AG09309 (cell line): ENCODE measurements around the gene GAS6.

Source experiments
- DNase-seq: peaks from one replicate; pipeline ENCODE4 v3.0.0-alpha.2; 2010; ENCODE audit warnings: low read depth
- H3K4me3 ChIP-seq: 2 replicates; pipeline ENCODE4 v1.5.1; 2011; ENCODE audit warnings: mild to moderate bottlenecking, low read depth, low read length, moderate library complexity; ENCODE audit not compliant: control insufficient read depth
- TF ChIP-seq, protein P1 (sequence below): IDR thresholded peaks from 2 replicates; pipeline ENCODE4 v1.5.1; 2011; ENCODE audit warnings: mild to moderate bottlenecking, low read depth, low read length, inconsistent platforms; ENCODE audit not compliant: insufficient read depth, control insufficient read depth; ENCODE audit errors: missing control alignments

Gene GAS6

DNA sequence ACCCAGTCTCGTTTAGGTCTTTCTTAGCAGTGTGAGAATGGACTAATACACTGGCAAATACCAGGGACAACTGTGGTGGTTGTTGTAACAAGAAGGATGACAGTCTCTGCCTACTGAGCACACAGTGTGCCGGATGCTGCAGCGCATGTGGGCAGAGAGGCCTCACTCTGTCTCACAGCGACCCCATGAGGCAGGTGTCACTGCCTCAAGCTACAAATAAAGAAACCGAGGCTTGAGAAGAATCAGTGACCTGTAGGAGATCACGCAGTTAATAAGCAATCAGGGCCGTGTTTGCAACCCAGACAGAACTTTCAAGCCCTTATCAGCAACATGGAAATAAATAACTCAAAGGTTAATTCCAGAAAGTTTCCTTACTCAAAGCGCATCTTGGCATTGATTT, 40.5 kb upstream of the GAS6 start:
- TF ChIP-seq, protein P1, sequence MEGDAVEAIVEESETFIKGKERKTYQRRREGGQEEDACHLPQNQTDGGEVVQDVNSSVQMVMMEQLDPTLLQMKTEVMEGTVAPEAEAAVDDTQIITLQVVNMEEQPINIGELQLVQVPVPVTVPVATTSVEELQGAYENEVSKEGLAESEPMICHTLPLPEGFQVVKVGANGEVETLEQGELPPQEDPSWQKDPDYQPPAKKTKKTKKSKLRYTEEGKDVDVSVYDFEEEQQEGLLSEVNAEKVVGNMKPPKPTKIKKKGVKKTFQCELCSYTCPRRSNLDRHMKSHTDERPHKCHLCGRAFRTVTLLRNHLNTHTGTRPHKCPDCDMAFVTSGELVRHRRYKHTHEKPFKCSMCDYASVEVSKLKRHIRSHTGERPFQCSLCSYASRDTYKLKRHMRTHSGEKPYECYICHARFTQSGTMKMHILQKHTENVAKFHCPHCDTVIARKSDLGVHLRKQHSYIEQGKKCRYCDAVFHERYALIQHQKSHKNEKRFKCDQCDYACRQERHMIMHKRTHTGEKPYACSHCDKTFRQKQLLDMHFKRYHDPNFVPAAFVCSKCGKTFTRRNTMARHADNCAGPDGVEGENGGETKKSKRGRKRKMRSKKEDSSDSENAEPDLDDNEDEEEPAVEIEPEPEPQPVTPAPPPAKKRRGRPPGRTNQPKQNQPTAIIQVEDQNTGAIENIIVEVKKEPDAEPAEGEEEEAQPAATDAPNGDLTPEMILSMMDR: peak; percentile 8
- no peak for DNase-seq
- no peak overlapping the region for H3K4me3 ChIP-seq

DNA sequence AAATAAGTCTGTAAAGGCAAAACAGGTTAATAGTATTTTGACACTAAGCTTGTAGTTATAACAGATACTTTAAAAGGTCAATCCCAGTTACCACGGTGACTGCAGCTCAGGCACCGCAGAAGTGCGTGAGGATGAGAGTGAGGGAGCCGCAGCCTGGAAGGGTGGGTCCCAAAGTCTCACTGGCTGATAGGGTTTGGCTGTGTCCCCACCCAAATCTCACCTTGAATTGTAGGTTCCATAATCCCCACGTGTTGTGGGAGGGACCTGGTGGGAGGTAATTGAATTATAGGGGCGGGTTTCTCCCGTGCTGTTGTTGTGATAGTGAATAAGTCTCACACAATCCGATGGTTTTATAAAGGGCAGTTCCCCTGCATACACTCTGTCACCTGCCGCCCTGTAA, 40.0 kb upstream of the GAS6 start:
- DNase-seq: no peak
- H3K4me3 ChIP-seq: no peak overlapping the region
- TF ChIP-seq, protein P1: no peak

DNA sequence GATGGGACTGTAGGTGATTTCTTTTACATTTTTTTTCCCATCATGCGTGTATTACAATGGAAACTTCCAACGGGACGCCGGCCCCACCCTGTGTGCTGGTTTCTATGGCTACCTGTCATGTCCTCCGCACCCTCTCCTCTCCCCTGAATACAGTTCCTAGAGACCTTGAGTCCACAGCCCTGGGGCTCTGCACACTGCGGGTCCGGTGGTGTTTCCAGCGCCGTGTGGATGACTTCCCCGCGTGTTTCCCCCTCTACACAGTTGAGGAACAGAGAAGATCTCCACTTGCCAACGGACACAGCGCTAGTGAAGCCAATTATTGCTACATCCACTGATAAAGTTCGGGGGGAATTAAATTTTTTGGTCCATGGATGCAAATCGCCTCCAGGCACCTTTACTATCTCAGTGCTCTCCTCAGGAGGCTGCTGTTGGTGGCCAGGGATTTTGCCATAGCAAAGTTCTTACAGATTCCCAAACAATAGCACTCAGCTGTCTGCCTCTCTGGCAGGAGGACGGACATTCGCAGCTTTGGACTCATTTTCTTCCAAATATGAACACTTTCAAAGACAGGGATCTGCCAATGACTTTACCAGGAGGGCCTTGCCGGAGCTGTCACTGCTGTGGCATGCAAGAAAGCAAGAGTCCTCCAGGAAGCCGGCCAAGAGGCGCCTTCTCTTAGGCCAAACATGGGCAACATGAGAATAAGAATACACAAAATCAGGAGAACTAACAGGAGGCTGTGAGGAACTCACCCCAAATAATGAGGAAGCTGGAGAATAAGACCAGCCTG, 39.3 kb upstream of the GAS6 start:
- no peak for DNase-seq
- TF ChIP-seq, protein P1: no peak
- H3K4me3 ChIP-seq: no peak overlapping the region

DNA sequence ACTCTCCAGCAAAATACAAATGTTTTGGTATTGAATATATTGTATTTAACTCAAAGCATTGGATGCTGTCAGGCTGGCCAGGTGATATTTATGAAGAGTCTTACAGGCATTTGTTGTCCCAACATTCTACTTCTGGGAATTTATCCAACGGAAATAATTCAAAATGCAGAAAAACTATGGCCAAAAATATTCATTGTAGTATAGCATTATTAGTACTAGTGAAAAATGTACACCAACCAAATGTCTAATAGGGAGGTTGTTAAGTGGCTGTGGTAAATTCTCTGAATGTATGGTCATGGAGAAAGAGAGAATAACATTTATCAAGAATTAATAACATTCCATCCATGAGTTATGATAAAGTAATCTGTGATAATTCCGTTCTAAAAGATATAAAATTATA, 38.6 kb upstream of the GAS6 start:
- DNase-seq: no peak
- TF ChIP-seq, protein P1: no peak
- H3K4me3 ChIP-seq: no peak overlapping the region

DNA sequence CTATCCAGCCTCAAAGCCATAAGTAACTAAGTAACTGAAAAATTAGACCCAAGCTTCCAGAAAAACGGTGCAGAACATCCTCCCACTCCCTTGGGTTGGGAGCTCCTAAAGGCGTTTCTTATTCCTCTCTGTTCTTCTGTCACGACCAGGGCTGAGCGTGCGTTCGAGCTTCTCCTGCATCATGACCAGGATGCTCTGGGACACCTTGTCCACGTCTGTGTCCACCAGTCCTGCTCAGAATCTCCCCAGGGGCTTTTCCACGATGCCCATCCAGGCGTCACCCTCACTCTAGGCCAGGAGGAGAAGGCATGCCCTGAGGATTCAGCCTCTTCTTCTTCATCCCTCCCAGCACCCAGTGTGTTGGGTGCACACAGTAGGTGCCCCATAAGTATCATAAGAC, 37.8 kb upstream of the GAS6 start:
- no peak for DNase-seq
- no peak overlapping the region for H3K4me3 ChIP-seq
- TF ChIP-seq, protein P1: no peak

DNA sequence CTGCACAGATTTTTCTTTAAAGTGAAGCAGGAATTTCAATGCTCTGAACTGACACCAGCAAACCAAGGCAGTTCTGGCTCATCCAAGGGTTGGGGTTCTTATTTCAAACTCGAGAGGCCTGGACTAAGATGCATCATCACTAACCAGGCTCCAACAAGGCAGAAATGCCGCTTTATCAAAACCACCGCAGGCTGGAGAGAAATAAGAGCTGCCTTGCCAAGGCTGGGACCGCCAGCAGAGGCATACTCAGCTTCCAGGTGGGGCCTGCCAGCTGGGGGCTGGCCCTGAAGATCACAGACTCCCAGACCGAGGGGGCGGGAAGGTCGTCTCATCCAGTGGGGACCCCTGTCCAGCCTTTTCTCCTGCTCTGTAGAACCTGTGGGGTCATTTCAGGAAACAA, 37.4 kb upstream of the GAS6 start:
- no peak overlapping the region for H3K4me3 ChIP-seq
- DNase-seq: no peak
- TF ChIP-seq, protein P1: no peak

DNA sequence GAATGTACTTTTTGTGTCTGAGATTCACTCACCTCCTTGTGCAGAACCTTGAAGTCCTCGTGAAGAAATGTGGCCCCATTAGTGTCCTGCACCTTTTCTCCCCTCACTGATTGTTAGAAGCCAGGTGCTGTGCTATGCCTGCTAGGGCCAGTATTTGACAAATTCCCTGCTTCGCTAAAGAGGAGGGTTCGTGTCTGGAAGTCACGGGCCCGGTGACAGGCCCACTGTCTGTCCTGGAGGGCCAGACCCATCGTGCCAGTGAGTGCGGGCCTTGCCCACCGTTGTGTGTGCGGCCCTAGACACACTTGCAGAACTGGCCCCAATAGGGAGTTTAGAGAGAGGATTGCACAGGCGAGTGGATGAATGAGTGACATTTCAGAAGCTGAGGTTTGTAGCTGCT, 36.8 kb upstream of the GAS6 start:
- H3K4me3 ChIP-seq: no peak overlapping the region
- no peak for DNase-seq
- TF ChIP-seq, protein P1: no peak
